MCF 10A (cell line): ENCODE measurements around the gene PTTG2. TPM values are rescaled to one million over a fixed set of nuclear protein-coding genes. Genes with fewer than 3 reads are reported as not detected.

ENCODE experiments used
- BruUV-seq: library from RNA; stranded (reverse); fragments of 400-500 nt; replicated peaks from 2 replicates; lab custom pipeline; 2021; lab: Mats Ljungman, UMichigan
- CTCF ChIA-PET: fragments of 300-600 bp; sonication (Branson Sonifier 250); formaldehyde crosslinking; extraction: SDS; loops from one replicate; lab custom pipeline; 2021; ENCODE audit warnings: antibody characterized with exemption, inconsistent platforms; lab: Yijun Ruan, JAX
- POLR2A ChIA-PET: fragments of 300-600, 350-650 bp; sonication (Branson Sonifier 250); formaldehyde crosslinking; extraction: SDS; loops from one replicate; lab custom pipeline; 2020; ENCODE audit warnings: antibody characterized with exemption, inconsistent platforms; lab: Yijun Ruan, JAX
- DNase-seq: peaks from one replicate; pipeline ENCODE4 v3.0.0-alpha.2; 2018; ENCODE audit not compliant: unreplicated experiment
- H3K27ac Mint-ChIP-seq: one replicate; pipeline ENCODE4 v1.8.0; 2022; ENCODE audit warnings: mild to moderate bottlenecking, low read depth, mixed read lengths; ENCODE audit not compliant: unreplicated experiment
- H3K27me3 Mint-ChIP-seq: one replicate; pipeline ENCODE4 v1.8.0; 2022; ENCODE audit warnings: mixed read lengths; ENCODE audit not compliant: insufficient read depth, unreplicated experiment
- H3K36me3 Mint-ChIP-seq: one replicate; pipeline ENCODE4 v1.8.0; 2022; ENCODE audit warnings: mild to moderate bottlenecking, moderate library complexity, mixed read lengths; ENCODE audit not compliant: insufficient read depth, unreplicated experiment
- H3K4me1 Mint-ChIP-seq: one replicate; pipeline ENCODE4 v1.8.0; 2022; ENCODE audit warnings: mixed read lengths; ENCODE audit not compliant: insufficient read depth, unreplicated experiment
- H3K4me3 Mint-ChIP-seq: one replicate; pipeline ENCODE4 v1.8.0; 2022; ENCODE audit warnings: mild to moderate bottlenecking, moderate library complexity, mixed read lengths; ENCODE audit not compliant: unreplicated experiment
- H3K9me3 Mint-ChIP-seq: one replicate; pipeline ENCODE4 v1.8.0; 2022; ENCODE audit warnings: mixed read lengths; ENCODE audit not compliant: unreplicated experiment
- CTCF ChIP-seq: fragments of 200-600 bp; IDR thresholded peaks from one replicate; pipeline ENCODE4 v1.8.0; 2022; ENCODE audit warnings: antibody characterized with exemption, mild to moderate bottlenecking; ENCODE audit not compliant: unreplicated experiment
- intact Hi-C: fragments of 100-400 bp; cut with micrococcal nuclease; formaldehyde crosslinking; loops from 2 replicates; pipeline ENCODE4 v1.14.1; 2022
- total RNA-seq: library from RNA; stranded (reverse); gene quantifications from 2 replicates; pipeline ENCODE4 v1.2.3, GENCODE V29; 2022

PTTG2 gene
- total RNA-seq, 1 experiment from 2014 or later = not detected

- Mint-ChIP-seq H3K4me1 (peaks cover 5% of the 10 kb centered on the region), H3K27ac (no peak overlapping the region), H3K36me3 (no peaks in the 10 kb centered on the region), H3K27me3 (no peaks in the 10 kb centered on the region), H3K9me3 (no peaks in the 10 kb centered on the region), H3K4me3 (peak overlapping the region; percentile 77)
- BruUV-seq = no TSS peak
- peak; percentile 11 for DNase-seq
- ChIA-PET POLR2A (interaction anchor here (0.6 to 1.2 kb wide), 3 partner anchors 67 to 182 kb away, joined by 3 to 4 read pairs (median 3); partner anchors contain the start of gene PGM2), CTCF (interaction anchor here (0.7 to 1.3 kb wide), 7 partner anchors 11 to 404 kb away, joined by 3 to 7 read pairs (median 3); no protein-coding TSS in a partner anchor)
- TF ChIP-seq CTCF = no peak
- intact Hi-C loops = loop anchor here (5.0 kb wide), 2 partner anchors 61 to 84 kb away; partner anchors contain the start of gene TBC1D1
Observed at GRCh38 chr4:37976507-37976906, 16.3 kb downstream of the PTTG2 start.

GRCh38 chr4:37976991-37977470 lies 16.8 kb downstream of the PTTG2 start:
- no peak for TF ChIP-seq CTCF
- no peak overlapping the region for H3K27ac Mint-ChIP-seq
- DNase-seq = peak; percentile 62
- BruUV-seq = no TSS peak
- ChIA-PET CTCF (interaction anchor here (0.6 to 2.5 kb wide), 9 partner anchors 11 to 404 kb away, joined by 3 to 10 read pairs (median 4); no protein-coding TSS in a partner anchor), POLR2A (interaction anchor here (0.9 to 1.9 kb wide), 3 partner anchors 67 to 150 kb away, joined by 3 to 22 read pairs (median 4); partner anchors contain the start of gene PGM2)
- intact Hi-C loops = loop anchor here (5.0 kb wide), 2 partner anchors 60 to 85 kb away; partner anchors contain the start of gene TBC1D1
- H3K27me3 Mint-ChIP-seq = no peaks in the 10 kb centered on the region
- H3K4me1 Mint-ChIP-seq = peaks cover 9% of the 10 kb centered on the region
- no peaks in the 10 kb centered on the region for H3K9me3 Mint-ChIP-seq
- peak overlapping the region; percentile 77 for H3K4me3 Mint-ChIP-seq
- no peaks in the 10 kb centered on the region for H3K36me3 Mint-ChIP-seq

GRCh38 chr4:37977471-37978247 lies 17.5 kb downstream of the PTTG2 start:
- peak; percentile 52 for TF ChIP-seq CTCF
- H3K27me3 Mint-ChIP-seq = no peaks in the 10 kb centered on the region
- CTCF ChIA-PET = interaction anchor here (0.6 to 2.5 kb wide), 15 partner anchors 12 to 181 kb away, joined by 3 to 10 read pairs (median 4); no protein-coding TSS in a partner anchor
- BruUV-seq = no TSS peak
- H3K4me3 Mint-ChIP-seq = peak overlapping the region; percentile 77
- intact Hi-C loops = loop anchor here (1.0 to 5.0 kb wide), 4 partner anchors 60 to 174 kb away; partner anchors contain the start of genes PGM2 and TBC1D1
- POLR2A ChIA-PET = interaction anchor here (0.7 to 1.9 kb wide), 5 partner anchors 68 to 176 kb away, joined by 3 to 22 read pairs (median 3); partner anchors contain the start of gene PGM2
- H3K4me1 Mint-ChIP-seq = peaks cover 9% of the 10 kb centered on the region
- H3K36me3 Mint-ChIP-seq = no peaks in the 10 kb centered on the region
- no peak overlapping the region for H3K27ac Mint-ChIP-seq
- H3K9me3 Mint-ChIP-seq = no peaks in the 10 kb centered on the region
- peak; percentile 57 for DNase-seq
